ENCODE data around the gene SLC35F4. TPM values are rescaled to one million over a fixed set of nuclear protein-coding genes. Genes with fewer than 3 reads are reported as not detected.
"Not testable (repeated sequence)": the region's sequence is repeated elsewhere in the genome, so short reads cannot be mapped to it uniquely, and the experiment has no call there.

Gene SLC35F4
- total and polyA plus RNA-seq, 2 donors: not detected

DNA sequence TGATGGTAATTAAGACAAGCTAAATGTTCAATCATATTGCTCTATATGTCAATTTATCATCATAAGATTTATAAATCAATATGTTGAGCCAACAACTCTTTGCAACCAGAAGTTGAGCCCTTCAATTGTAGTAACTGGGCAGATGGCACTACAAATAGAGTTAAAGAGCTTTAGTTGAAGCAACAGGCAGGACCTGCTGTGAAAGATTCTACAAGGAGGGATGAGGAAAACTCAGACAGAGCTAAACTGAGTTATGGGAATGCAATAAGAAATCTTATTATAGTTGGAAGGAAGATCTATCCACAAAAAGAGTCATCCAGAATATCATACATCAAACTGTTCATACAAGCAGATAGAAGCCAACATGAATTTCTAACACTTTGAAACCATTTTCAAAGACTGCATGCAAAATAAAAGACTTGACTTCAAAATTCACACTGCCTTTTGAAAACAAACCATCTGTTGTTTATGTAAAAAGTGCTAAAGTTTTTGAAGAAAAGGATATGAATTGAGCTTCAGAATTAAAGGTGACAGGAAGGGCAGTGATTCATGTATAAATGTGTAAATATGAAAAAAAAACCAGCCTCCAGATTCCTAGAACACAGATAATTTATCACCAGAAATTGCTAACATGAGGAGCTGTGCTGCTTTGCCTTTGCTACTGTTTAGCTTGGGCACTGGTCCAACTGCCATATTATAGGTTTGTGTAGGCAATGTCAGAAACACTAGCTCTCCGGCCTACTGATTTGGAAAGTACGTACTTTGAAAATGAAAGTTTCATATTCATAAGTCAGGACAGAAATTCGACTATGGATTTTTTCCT, 133.2 kb downstream of the SLC35F4 start:
- 73% methylated on average over 3 of the region's 3 CpGs for WGBS
- H3K4me1 ChIP-seq (ENCODE audit: control insufficient read depth in 2 of 2, insufficient read depth in 2 of 2, low read length in 2 of 2): no peaks in the 10 kb centered on the region
- H3K4me3 ChIP-seq (ENCODE audit: low read length in 2 of 2): no peak overlapping the region
- no peak for DNase-seq (ENCODE audit: low read depth in 6 of 9, low spot score in 9 of 9)
- H3K27me3 ChIP-seq (ENCODE audit: control insufficient read depth in 2 of 2, insufficient read depth in 1 of 2, low read length in 1 of 2): no peaks in the 10 kb centered on the region
- no peaks in the 10 kb centered on the region for H3K36me3 ChIP-seq (ENCODE audit: control insufficient read depth in 2 of 2, insufficient read depth in 2 of 2, low read length in 1 of 2)
- H3K27ac ChIP-seq (ENCODE audit: low read depth in 1 of 2, low read length in 1 of 2): no peak overlapping the region
- H3K9me3 ChIP-seq (ENCODE audit: control insufficient read depth in 2 of 2, insufficient read depth in 1 of 2, low read length in 1 of 2): peaks cover 0 to 3% of the 10 kb centered on the region in 2 donors

DNA sequence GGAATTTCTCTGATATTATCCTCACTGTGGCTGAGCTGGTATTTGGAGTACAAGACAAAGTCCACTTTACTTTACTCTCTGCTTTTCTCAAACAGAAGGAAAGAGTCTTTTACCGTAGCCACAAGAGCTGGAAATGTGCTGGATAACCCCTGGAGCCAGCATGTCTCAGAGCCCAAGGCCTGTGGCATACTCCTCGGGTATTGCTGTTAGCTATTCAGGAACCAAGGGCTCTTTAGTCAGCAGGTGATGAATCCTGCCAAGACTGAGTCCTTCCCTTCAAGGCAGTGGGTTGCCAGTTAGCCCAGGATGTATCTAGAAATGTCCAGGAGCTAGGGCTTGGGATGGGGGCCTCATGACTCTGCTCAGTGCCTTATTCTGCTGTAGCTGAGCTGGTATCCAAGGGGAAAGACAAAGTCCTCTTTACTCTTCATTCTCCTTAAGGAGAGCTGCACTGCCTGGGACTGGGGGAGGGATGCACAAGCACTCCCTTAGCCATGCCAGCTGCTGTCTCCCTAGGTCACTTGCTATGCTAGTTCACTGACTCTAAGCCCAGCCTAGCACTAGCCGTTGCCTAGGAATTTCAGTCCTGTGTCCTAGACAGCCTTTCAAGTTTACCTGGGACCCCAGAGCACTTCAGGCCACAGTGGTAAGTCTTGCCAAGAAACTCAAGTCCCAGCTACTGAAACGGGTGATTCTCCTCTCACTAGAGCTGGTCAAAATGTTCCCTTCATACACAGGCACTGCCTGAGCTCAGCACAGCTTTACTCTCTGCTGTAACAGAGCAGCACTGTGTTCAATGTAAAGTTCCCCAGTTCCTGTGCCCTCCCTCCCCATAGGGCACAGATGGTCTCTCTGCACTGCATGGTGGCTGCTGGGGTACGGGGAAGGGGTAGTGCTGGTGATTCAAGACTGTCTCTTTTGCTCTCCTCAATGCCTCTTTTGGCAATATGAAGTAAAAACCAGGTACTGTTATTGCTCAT, 136.4 kb downstream of the SLC35F4 start:
- Histone ChIP-seq H3K9me3 (ENCODE audit: control insufficient read depth in 2 of 2, insufficient read depth in 1 of 2, low read length in 1 of 2) (peaks cover 0 to 3% of the 10 kb centered on the region in 2 donors), H3K27ac (ENCODE audit: low read depth in 1 of 2, low read length in 1 of 2) (no peak overlapping the region), H3K27me3 (ENCODE audit: control insufficient read depth in 2 of 2, insufficient read depth in 1 of 2, low read length in 1 of 2) (no peaks in the 10 kb centered on the region), H3K4me3 (ENCODE audit: low read length in 2 of 2) (no peak overlapping the region), H3K36me3 (ENCODE audit: control insufficient read depth in 2 of 2, insufficient read depth in 2 of 2, low read length in 1 of 2) (no peaks in the 10 kb centered on the region), H3K4me1 (ENCODE audit: control insufficient read depth in 2 of 2, insufficient read depth in 2 of 2, low read length in 2 of 2) (no peaks in the 10 kb centered on the region)
- no peak for DNase-seq (ENCODE audit: low read depth in 6 of 9, low spot score in 9 of 9)
- WGBS: 73% methylated on average over 5 of the region's 5 CpGs

DNA sequence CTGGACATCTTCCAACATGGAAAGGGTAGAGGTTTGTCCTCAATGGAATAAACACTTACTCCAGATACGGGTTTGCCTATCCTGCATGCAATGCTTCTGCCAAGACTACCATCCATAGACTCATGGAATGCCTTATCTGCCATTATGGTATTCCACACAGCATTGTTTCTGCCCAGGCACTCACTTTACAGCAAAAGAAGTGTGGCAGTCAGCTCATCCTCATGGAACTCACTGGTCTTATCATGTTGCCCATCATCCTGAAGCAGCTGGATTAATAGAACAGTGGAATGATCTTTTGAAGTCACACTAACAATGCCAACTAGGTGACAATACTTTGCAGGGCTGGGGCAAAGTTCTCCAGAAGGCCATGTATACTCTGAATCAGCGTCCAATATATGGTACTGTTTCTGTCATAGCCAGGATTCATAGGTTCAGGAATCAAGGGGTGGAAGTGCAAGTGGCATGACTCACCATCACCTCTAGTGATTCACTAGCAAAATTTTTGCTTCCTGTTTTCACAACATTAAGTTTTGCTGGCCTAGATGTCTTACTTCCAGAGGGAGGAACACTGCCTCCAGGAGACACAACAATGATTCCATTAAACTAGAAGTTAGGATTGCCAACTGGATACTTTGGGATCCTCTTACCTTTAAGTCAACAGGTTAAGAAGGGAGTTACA, 140.4 kb downstream of the SLC35F4 start:
- H3K4me1 ChIP-seq (ENCODE audit: control insufficient read depth in 2 of 2, insufficient read depth in 2 of 2, low read length in 2 of 2): no peaks in the 10 kb centered on the region
- H3K36me3 ChIP-seq (ENCODE audit: control insufficient read depth in 2 of 2, insufficient read depth in 2 of 2, low read length in 1 of 2): no peaks in the 10 kb centered on the region
- 84% methylated on average over 2 of the region's 2 CpGs for WGBS
- peaks cover 0 to 3% of the 10 kb centered on the region in 2 donors for H3K9me3 ChIP-seq (ENCODE audit: control insufficient read depth in 2 of 2, insufficient read depth in 1 of 2, low read length in 1 of 2)
- H3K27me3 ChIP-seq (ENCODE audit: control insufficient read depth in 2 of 2, insufficient read depth in 1 of 2, low read length in 1 of 2): no peaks in the 10 kb centered on the region
- no peak overlapping the region for H3K27ac ChIP-seq (ENCODE audit: low read depth in 1 of 2, low read length in 1 of 2)
- DNase-seq (ENCODE audit: low read depth in 6 of 9, low spot score in 9 of 9): no peak
- no peak overlapping the region for H3K4me3 ChIP-seq (ENCODE audit: low read length in 2 of 2)

DNA sequence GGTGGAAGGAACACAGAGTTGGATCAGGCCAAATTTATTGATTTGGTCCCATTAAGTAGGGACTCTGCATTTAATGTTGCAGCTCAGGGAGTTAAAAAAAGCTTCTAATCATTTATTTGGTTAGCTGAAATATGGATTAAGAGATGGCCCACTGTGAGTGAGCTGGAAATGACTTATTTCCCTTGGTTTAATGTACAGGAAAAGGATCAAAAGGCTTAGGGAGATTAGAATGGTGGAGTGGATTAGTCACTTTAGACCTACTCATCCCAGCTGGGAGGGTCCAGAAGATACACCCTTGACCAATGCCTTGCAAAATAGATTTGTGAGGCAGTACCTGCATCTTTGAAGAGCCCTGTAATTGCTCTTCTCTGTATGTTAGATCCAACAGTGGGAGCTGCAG, 143.8 kb downstream of the SLC35F4 start:
- not testable (repeated sequence) for H3K27me3 ChIP-seq (ENCODE audit: control insufficient read depth in 2 of 2, insufficient read depth in 1 of 2, low read length in 1 of 2); H3K36me3 ChIP-seq (ENCODE audit: control insufficient read depth in 2 of 2, insufficient read depth in 2 of 2, low read length in 1 of 2); H3K27ac ChIP-seq (ENCODE audit: low read depth in 1 of 2, low read length in 1 of 2); H3K4me3 ChIP-seq (ENCODE audit: low read length in 2 of 2); H3K9me3 ChIP-seq (ENCODE audit: control insufficient read depth in 2 of 2, insufficient read depth in 1 of 2, low read length in 1 of 2); DNase-seq (ENCODE audit: low read depth in 6 of 9, low spot score in 9 of 9); H3K4me1 ChIP-seq (ENCODE audit: control insufficient read depth in 2 of 2, insufficient read depth in 2 of 2, low read length in 2 of 2)

DNA sequence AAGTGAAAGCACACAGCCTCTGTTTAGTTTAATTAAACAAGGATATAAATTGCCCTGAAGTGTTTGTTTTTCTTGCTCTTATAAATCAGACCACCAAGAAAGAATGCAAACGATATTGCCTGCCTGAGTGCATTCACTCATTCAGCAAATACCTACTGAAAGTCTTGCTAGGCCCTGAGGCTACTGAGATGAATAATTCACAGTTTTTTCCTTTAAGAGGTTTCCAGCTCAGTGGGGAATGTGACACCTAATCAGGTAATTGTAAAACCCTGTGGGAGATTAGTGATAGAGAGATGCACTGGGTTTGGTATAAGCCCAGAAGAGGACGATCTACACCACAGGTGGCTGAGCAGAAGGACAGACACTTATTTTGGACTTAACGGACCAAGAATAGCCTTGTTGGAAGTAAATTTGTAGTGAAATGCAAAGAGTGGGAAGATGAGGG, 151.4 kb downstream of the SLC35F4 start:
- H3K9me3 ChIP-seq (ENCODE audit: control insufficient read depth in 2 of 2, insufficient read depth in 1 of 2, low read length in 1 of 2): peaks cover 1 to 3% of the 10 kb centered on the region in 2 donors
- H3K36me3 ChIP-seq (ENCODE audit: control insufficient read depth in 2 of 2, insufficient read depth in 2 of 2, low read length in 1 of 2): no peaks in the 10 kb centered on the region
- no peaks in the 10 kb centered on the region for H3K27me3 ChIP-seq (ENCODE audit: control insufficient read depth in 2 of 2, insufficient read depth in 1 of 2, low read length in 1 of 2)
- H3K4me3 ChIP-seq (ENCODE audit: low read length in 2 of 2): no peak overlapping the region
- no peak for DNase-seq (ENCODE audit: low read depth in 6 of 9, low spot score in 9 of 9)
- 14% methylated on average over 3 of the region's 3 CpGs for WGBS
- H3K27ac ChIP-seq (ENCODE audit: low read depth in 1 of 2, low read length in 1 of 2): no peak overlapping the region
- H3K4me1 ChIP-seq (ENCODE audit: control insufficient read depth in 2 of 2, insufficient read depth in 2 of 2, low read length in 2 of 2): no peaks in the 10 kb centered on the region

DNA sequence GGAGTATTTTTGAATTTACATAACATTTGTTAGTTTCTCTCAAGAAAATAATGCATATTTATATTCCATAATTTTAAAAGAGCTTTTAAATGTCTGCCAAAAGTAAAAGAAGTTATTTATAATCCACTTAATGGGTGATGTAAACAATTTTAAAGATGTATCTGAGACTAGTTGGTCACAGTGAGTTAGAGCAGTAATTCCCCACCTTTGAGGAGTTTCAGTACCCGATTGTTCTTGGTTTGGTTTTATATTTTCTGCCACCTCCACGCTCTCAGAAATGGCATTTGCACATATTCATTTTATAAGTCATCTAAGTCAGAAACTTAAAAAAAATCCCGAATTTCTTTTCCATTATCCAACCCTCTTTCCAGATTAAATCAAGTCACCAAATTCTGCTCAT, 153.2 kb downstream of the SLC35F4 start:
- Histone ChIP-seq H3K4me3 (ENCODE audit: low read length in 2 of 2) (no peak overlapping the region), H3K27ac (ENCODE audit: low read depth in 1 of 2, low read length in 1 of 2) (no peak overlapping the region), H3K4me1 (ENCODE audit: control insufficient read depth in 2 of 2, insufficient read depth in 2 of 2, low read length in 2 of 2) (no peaks in the 10 kb centered on the region), H3K9me3 (ENCODE audit: control insufficient read depth in 2 of 2, insufficient read depth in 1 of 2, low read length in 1 of 2) (peaks cover 1 to 3% of the 10 kb centered on the region in 2 donors), H3K27me3 (ENCODE audit: control insufficient read depth in 2 of 2, insufficient read depth in 1 of 2, low read length in 1 of 2) (no peaks in the 10 kb centered on the region), H3K36me3 (ENCODE audit: control insufficient read depth in 2 of 2, insufficient read depth in 2 of 2, low read length in 1 of 2) (no peaks in the 10 kb centered on the region)
- DNase-seq (ENCODE audit: low read depth in 6 of 9, low spot score in 9 of 9): no peak
- 89% methylated on average over 3 of the region's 3 CpGs for WGBS

DNA sequence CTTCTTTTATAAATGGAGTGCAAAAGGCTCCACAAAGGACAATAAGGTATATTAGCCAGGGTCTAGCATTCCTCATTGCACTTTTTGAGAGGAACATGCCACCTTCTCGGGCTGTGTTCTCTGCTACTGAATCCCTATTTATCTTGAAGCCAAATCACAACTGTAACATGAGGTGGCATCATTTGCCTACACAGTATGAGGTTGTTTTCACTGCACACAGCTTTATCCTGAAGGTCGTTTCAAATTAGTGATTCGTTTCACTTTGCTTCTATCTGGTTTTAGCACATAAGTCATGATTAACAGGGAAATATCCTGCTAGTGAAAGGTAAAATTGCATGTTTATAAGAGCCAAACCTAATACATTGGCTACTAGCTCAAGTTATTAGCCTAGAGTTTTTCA, 153.8 kb downstream of the SLC35F4 start:
- Histone ChIP-seq H3K9me3 (ENCODE audit: control insufficient read depth in 2 of 2, insufficient read depth in 1 of 2, low read length in 1 of 2) (peaks cover 1 to 3% of the 10 kb centered on the region in 2 donors), H3K36me3 (ENCODE audit: control insufficient read depth in 2 of 2, insufficient read depth in 2 of 2, low read length in 1 of 2) (no peaks in the 10 kb centered on the region), H3K27me3 (ENCODE audit: control insufficient read depth in 2 of 2, insufficient read depth in 1 of 2, low read length in 1 of 2) (no peaks in the 10 kb centered on the region), H3K4me1 (ENCODE audit: control insufficient read depth in 2 of 2, insufficient read depth in 2 of 2, low read length in 2 of 2) (no peaks in the 10 kb centered on the region), H3K27ac (ENCODE audit: low read depth in 1 of 2, low read length in 1 of 2) (no peak overlapping the region), H3K4me3 (ENCODE audit: low read length in 2 of 2) (no peak overlapping the region)
- DNase-seq (ENCODE audit: low read depth in 6 of 9, low spot score in 9 of 9): no peak
- 55% methylated on average over 3 of the region's 3 CpGs for WGBS

DNA sequence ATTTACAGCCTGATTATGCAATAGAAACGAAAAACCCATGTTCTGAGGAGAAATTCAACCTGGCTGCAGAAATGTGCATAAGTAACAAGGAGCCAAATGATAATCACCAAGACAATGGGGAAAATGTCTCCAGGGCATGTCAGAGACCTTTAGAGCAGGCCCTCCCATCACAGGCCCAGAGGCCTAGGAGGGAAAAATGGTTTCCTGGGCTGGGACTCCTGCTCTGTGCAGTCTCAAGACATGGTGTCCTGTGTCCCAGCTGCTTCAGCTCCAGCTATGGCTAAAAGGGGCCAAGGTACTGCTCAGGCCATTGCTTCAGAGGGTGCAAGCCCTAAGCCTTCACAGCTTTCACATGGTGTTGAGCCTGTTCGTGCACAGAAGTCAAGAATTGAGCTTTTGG, 156.0 kb downstream of the SLC35F4 start:
- no peaks in the 10 kb centered on the region for H3K4me1 ChIP-seq (ENCODE audit: control insufficient read depth in 2 of 2, insufficient read depth in 2 of 2, low read length in 2 of 2)
- no peaks in the 10 kb centered on the region for H3K27me3 ChIP-seq (ENCODE audit: control insufficient read depth in 2 of 2, insufficient read depth in 1 of 2, low read length in 1 of 2)
- H3K36me3 ChIP-seq (ENCODE audit: control insufficient read depth in 2 of 2, insufficient read depth in 2 of 2, low read length in 1 of 2): no peaks in the 10 kb centered on the region
- no peak overlapping the region for H3K27ac ChIP-seq (ENCODE audit: low read depth in 1 of 2, low read length in 1 of 2)
- H3K9me3 ChIP-seq (ENCODE audit: control insufficient read depth in 2 of 2, insufficient read depth in 1 of 2, low read length in 1 of 2): peaks cover 1 to 3% of the 10 kb centered on the region in 2 donors
- DNase-seq (ENCODE audit: low read depth in 6 of 9, low spot score in 9 of 9): no peak
- 51% methylated on average over 2 of the region's 2 CpGs for WGBS
- no peak overlapping the region for H3K4me3 ChIP-seq (ENCODE audit: low read length in 2 of 2)
